ENCODE results near the gene ADCY4.
A peak's percentile ranks its signal among the peaks of the same experiment; 100 is the strongest.
"Not testable (repeated sequence)": the region's sequence is repeated elsewhere in the genome, so short reads cannot be mapped to it uniquely, and the experiment has no call there.

ADCY4 gene

GRCh38 chr14:24329073-24329663 is 5.7 kb downstream of the ADCY4 start:
- no peak for TF ChIP-seq CTCF (IDR thresholded peaks at IDR 0.05; ENCODE audit: low read depth, low read length)
- no peak overlapping the region for H3K4me3 ChIP-seq (ENCODE audit: low read depth, low read length)

GRCh38 chr14:24327914-24328313 is 7.0 kb downstream of the ADCY4 start:
- not testable (repeated sequence) for H3K4me3 ChIP-seq (ENCODE audit: low read depth, low read length)
- TF ChIP-seq CTCF (IDR thresholded peaks at IDR 0.05; ENCODE audit: low read depth, low read length), result peak; percentile 32

- H3K4me3 ChIP-seq (ENCODE audit: low read depth, low read length), result no peak overlapping the region
- TF ChIP-seq CTCF (IDR thresholded peaks at IDR 0.05; ENCODE audit: low read depth, low read length), result no peak
Observed at GRCh38 chr14:24327303-24327702, 7.6 kb downstream of the ADCY4 start.

GRCh38 chr14:24325963-24326362 is 8.9 kb downstream of the ADCY4 start:
- no peak overlapping the region for H3K4me3 ChIP-seq (ENCODE audit: low read depth, low read length)
- TF ChIP-seq CTCF (IDR thresholded peaks at IDR 0.05; ENCODE audit: low read depth, low read length), result no peak

- no peak overlapping the region for H3K4me3 ChIP-seq (ENCODE audit: low read depth, low read length)
Observed at GRCh38 chr14:24325041-24325530, 9.8 kb downstream of the ADCY4 start.

GRCh38 chr14:24324024-24324423 is 10.8 kb downstream of the ADCY4 start:
- no peak overlapping the region for H3K4me3 ChIP-seq (ENCODE audit: low read depth, low read length)

More at GRCh38 chr14:24325041-24325530, 9.8 kb downstream of the ADCY4 start:
- no peak for TF ChIP-seq CTCF (IDR thresholded peaks at IDR 0.05; ENCODE audit: low read depth, low read length)

More at GRCh38 chr14:24324024-24324423, 10.8 kb downstream of the ADCY4 start:
- no peak for TF ChIP-seq CTCF (IDR thresholded peaks at IDR 0.05; ENCODE audit: low read depth, low read length)

Measured in WI38 (cell line).